Esophagus squamous epithelium (tissue), 5 donors: ENCODE results near the gene CPTP. TPM values are rescaled to one million over a fixed set of nuclear protein-coding genes. Genes with fewer than 3 reads are reported as not detected.

Experiments used
- DNase-seq: peaks from one replicate; lab custom pipeline; 2025; lab: John Stamatoyannopoulos, UW
- H3K27ac ChIP-seq, 4 donors: fragments of 200-600 bp; sonication (generic); one replicate each; pipeline ENCODE4 v1.5.1; 2016 to 2019; ENCODE audit warnings: mild to moderate bottlenecking in 1 of 4
- H3K27me3 ChIP-seq, 4 donors: fragments of 200-600 bp; sonication (generic); 1 replicate in 3 of 4; 2 replicates in 1 of 4; pipeline versions ENCODE4 v1.5.1 to v1.6.0; 2017 to 2021; ENCODE audit warnings: antibody characterized with exemption in 1 of 4
- H3K36me3 ChIP-seq, 3 donors: fragments of 200-600 bp; sonication (generic); one replicate each; pipeline ENCODE4 v1.5.1; 2016 to 2019
- H3K4me1 ChIP-seq, 3 donors: fragments of 200-600 bp; sonication (generic); one replicate each; pipeline ENCODE4 v1.5.1; 2017 to 2019
- H3K4me3 ChIP-seq, 4 donors: fragments of 200-600 bp; sonication (generic); 1 replicate in 3 of 4; 2 replicates in 1 of 4; pipeline ENCODE4 v1.5.1; 2016 to 2019; ENCODE audit warnings: mild to moderate bottlenecking in 2 of 4, moderate library complexity in 1 of 4
- H3K9me3 ChIP-seq, 3 donors: fragments of 200-600 bp; sonication (generic); one replicate each; pipeline ENCODE4 v1.5.1; 2016 to 2019
- POLR2A ChIP-seq, 4 donors: fragments of 450-650 bp; IDR thresholded peaks; one replicate each; pipeline ENCODE4 v1.6.1; 2017; ENCODE audit warnings: antibody characterized with exemption in 4 of 4, mild to moderate bottlenecking in 4 of 4, moderate library complexity in 3 of 4
- WGBS, 2 donors: methylation state at CpG; one replicate each; pipeline ENCODE4 v1.1.5; 2018; 5-methylcytosine and 5-hydroxymethylcytosine counted together
- intact Hi-C: fragments of 100-400 bp; cut with DNase I; formaldehyde crosslinking; loops from one replicate; pipeline ENCODE4 v1.15.0; 2022
- total RNA-seq, 4 donors: library from RNA; depleted of rRNA; stranded (reverse); fragments of >200 nt; gene quantifications; one replicate each; pipeline ENCODE4 v1.1.0, GENCODE V29; 2016
- TF ChIP-seq, protein P1 (sequence below), 6 experiments: fragments of 450-650 bp in 4 of 6; fragments of 200-600 bp in 2 of 6; sonication (generic) in 2 of 6; IDR thresholded peaks; one replicate each; pipeline ENCODE4 v1.5.1; 2016 to 2019; ENCODE audit warnings: antibody characterized with exemption in 6 of 6, mild to moderate bottlenecking in 4 of 6, moderate library complexity in 4 of 6
- donor health status: DM: yes; HTN: yes; CAD: no.

The CPTP gene
- total RNA-seq, 4 donors from 2014 or later, result 27.7 to 75.2 (median 33.4) TPM

DNA sequence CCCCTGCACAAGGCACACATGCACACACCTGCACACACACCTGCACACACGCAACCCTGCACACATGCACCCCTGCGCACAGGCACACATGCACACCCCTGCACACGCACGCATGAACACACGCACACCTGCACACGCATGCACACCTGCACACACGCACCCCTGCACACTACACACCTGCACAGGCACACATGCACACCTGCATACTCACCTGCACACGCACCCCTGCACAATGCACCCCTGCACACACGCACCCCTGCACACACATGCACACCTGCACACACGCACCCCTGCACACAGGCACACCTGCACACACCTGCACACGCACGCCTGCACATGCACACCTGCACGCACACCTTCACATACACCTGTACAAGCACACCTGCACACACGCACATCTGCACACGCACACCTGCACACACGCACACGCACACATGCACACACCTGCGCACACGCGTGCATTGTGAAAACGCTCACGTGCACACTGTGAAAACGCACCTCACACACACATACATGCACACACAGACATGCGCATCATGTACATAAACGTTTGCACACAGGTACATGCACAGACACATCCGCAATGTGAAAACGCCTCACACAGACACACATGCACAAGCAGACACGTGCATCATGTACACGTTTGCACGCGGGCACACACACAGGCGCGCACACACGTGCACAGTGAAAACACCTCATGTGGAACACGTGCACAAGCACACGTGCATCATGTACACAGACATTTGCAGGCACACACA, 16.4 kb downstream of the CPTP start:
- intact Hi-C loops, result no loop called here
- Histone ChIP-seq H3K9me3 (no peaks in the 10 kb centered on the region), H3K4me1 (peaks cover 16 to 49% (median 23%) of the 10 kb centered on the region in 3 donors), H3K27me3 (no peaks in the 10 kb centered on the region), H3K36me3 (peaks cover 25 to 66% (median 49%) of the 10 kb centered on the region in 3 donors), H3K27ac (no peak overlapping the region), H3K4me3 (no peak overlapping the region)
- 90 to 91% methylated on average over 35 to 36 of the region's 36 CpGs for WGBS, 2 donors
- no peak for DNase-seq
- TF ChIP-seq POLR2A (IDR thresholded peaks at IDR 0.05), result no peak
- TF ChIP-seq, protein P1, sequence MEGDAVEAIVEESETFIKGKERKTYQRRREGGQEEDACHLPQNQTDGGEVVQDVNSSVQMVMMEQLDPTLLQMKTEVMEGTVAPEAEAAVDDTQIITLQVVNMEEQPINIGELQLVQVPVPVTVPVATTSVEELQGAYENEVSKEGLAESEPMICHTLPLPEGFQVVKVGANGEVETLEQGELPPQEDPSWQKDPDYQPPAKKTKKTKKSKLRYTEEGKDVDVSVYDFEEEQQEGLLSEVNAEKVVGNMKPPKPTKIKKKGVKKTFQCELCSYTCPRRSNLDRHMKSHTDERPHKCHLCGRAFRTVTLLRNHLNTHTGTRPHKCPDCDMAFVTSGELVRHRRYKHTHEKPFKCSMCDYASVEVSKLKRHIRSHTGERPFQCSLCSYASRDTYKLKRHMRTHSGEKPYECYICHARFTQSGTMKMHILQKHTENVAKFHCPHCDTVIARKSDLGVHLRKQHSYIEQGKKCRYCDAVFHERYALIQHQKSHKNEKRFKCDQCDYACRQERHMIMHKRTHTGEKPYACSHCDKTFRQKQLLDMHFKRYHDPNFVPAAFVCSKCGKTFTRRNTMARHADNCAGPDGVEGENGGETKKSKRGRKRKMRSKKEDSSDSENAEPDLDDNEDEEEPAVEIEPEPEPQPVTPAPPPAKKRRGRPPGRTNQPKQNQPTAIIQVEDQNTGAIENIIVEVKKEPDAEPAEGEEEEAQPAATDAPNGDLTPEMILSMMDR (IDR thresholded peaks at IDR 0.05), result no peak

DNA sequence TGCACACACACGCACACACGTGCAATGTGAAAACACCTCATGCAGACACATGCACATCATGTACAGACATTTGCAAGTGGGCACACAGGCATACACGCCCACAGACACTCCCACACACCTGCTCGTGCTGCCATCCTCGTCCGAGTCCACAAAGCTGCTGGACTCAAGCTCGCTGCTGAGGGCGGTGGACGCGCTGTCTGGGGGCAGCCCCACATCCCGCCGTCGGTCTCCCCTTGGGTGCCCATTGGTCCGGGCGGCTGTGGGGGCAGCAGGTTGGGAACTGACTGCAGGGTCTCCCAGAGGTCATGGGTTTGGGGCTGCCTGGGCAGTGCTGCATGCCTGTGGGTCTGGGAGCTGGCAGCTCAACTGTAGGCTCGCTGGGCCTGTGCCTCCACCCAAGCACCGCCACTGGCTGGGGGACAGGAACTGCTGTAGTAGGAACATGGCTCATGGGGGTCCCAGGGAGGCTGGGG, 17.0 kb downstream of the CPTP start:
- DNase-seq, result no peak
- TF ChIP-seq, protein P1 (IDR thresholded peaks at IDR 0.05), result no peak
- TF ChIP-seq POLR2A (IDR thresholded peaks at IDR 0.05), result no peak
- H3K27ac ChIP-seq, result no peak overlapping the region
- no peaks in the 10 kb centered on the region for H3K27me3 ChIP-seq
- WGBS, 2 donors, result 69 to 100% methylated on average over 2 to 3 of the region's 17 CpGs
- no peak overlapping the region for H3K4me3 ChIP-seq
- peaks cover 22 to 60% (median 43%) of the 10 kb centered on the region in 3 donors for H3K36me3 ChIP-seq
- intact Hi-C loops, result no loop called here
- H3K9me3 ChIP-seq, result no peaks in the 10 kb centered on the region
- H3K4me1 ChIP-seq, result peaks cover 22 to 55% (median 29%) of the 10 kb centered on the region in 3 donors

DNA sequence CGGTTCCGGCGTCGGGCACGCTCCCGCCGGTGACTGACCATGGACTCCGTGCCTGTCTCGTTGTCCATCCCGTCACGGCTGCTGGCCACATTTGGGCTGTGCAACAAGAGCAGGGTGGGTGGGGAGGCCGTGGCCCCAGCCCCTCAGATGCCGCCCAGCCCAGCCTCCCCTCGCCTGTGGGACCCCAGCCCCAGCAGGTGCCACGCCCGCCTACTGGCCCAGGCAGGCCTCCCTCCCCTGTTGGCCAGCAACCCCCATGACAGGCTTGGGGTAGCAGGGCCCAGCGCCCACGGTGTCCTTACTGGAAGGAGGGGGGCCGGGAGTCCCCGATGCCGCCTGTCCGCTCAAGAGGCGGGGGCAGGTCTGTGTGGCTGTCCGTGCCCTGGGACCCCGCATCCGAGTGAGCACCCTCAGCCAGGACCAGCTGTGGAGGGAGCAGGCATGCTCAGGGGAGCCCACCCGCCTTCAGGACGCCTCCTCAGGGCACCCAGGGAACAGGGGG, 17.5 kb downstream of the CPTP start:
- DNase-seq, result no peak
- no peak overlapping the region for H3K4me3 ChIP-seq
- intact Hi-C loops, result no loop called here
- TF ChIP-seq, protein P1 (IDR thresholded peaks at IDR 0.05), result no peak
- no peak for TF ChIP-seq POLR2A (IDR thresholded peaks at IDR 0.05)
- WGBS, 2 donors, result 60% methylated on average over 1 of the region's 28 CpGs; no CpG with 5 or more reads in 1 of the 2 donors
- H3K4me1 ChIP-seq, result peaks cover 27 to 60% (median 34%) of the 10 kb centered on the region in 3 donors
- H3K36me3 ChIP-seq, result peaks cover 19 to 55% (median 39%) of the 10 kb centered on the region in 3 donors
- no peak overlapping the region for H3K27ac ChIP-seq
- H3K27me3 ChIP-seq, result no peaks in the 10 kb centered on the region
- H3K9me3 ChIP-seq, result no peaks in the 10 kb centered on the region

DNA sequence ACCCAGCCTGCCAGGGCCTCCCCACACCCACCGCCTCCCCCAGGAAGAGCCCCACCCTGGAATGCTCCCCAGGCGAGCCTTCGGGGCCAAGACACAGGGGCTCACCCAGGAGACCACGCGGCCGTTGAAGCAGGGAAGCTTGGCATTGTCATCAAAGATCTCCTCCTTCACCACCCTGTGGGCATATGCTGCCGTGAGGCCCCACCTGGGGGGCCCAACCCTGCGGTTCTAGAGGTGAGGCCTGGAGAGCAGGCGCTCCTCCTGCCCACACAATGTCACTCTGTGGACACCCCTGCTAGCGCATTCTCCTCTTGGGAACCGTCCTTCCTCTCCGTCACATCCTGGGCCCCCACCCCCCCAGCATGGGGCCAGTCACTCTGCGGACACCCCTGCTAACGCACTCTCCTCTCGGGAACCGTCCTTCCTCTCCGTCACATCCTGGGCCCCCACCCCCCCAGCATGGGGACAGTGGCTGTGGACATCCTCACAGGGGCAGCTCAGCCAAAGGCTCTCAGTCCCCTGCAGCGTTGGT, 18.0 kb downstream of the CPTP start:
- WGBS, 2 donors, result 86 to 92% methylated on average over 5 to 13 of the region's 18 CpGs
- H3K27ac ChIP-seq, result no peak overlapping the region
- no peaks in the 10 kb centered on the region for H3K9me3 ChIP-seq
- no peak for TF ChIP-seq POLR2A (IDR thresholded peaks at IDR 0.05)
- TF ChIP-seq, protein P1 (IDR thresholded peaks at IDR 0.05), result no peak
- intact Hi-C loops, result no loop called here
- peaks cover 33 to 66% (median 39%) of the 10 kb centered on the region in 3 donors for H3K4me1 ChIP-seq
- H3K4me3 ChIP-seq, result no peak overlapping the region
- peaks cover 19 to 49% (median 36%) of the 10 kb centered on the region in 3 donors for H3K36me3 ChIP-seq
- no peak for DNase-seq
- H3K27me3 ChIP-seq, result no peaks in the 10 kb centered on the region
